ENCODE results near the gene SPP1. TPM values are rescaled to one million over a fixed set of nuclear protein-coding genes. Genes with fewer than 3 reads are reported as not detected.

The SPP1 gene
- total and polyA plus RNA-seq, 10 of the 15 experiments (the other 5 are each of a cell fraction or from before 2014, with no cell fraction given), result 0.05 to 1.1 (median 0.39) TPM; not detected in 6

- Histone ChIP-seq H3K27me3 (replicated peaks in 1 of 2; ENCODE audit: control insufficient read depth in 2 of 2, insufficient read depth in 2 of 2, low read length in 1 of 2) (no peaks in the 10 kb centered on the region; a peak in 1 of 4 replicates), H3K4me3 (no peak overlapping the region), H3K9me3 (replicated peaks; ENCODE audit: control insufficient read depth, insufficient read depth, low read length) (no peaks in the 10 kb centered on the region), H3K27ac (ENCODE audit: control insufficient read depth, insufficient read depth) (no peak overlapping the region), H3K4me1 (ENCODE audit: control insufficient read depth, insufficient read depth, low read length) (no peaks in the 10 kb centered on the region), H3K36me3 (ENCODE audit: control insufficient read depth in 2 of 2, insufficient read depth in 2 of 2, low read length in 1 of 2) (no peaks in the 10 kb centered on the region), H3K4me2 (ENCODE audit: control insufficient read depth, insufficient read depth) (no peak overlapping the region), H3K79me2 (ENCODE audit: control insufficient read depth, insufficient read depth, low read length) (no peaks in the 10 kb centered on the region), H4K20me1 (ENCODE audit: control insufficient read depth, insufficient read depth) (no peaks in the 10 kb centered on the region), H3K9ac (ENCODE audit: control insufficient read depth, insufficient read depth, low read length) (no peak overlapping the region), H2AFZ (ENCODE audit: control insufficient read depth, low read depth, low read length) (no peak overlapping the region)
- RAD21 ChIA-PET (ENCODE audit: unreplicated experiment), result interaction anchor here (0.6 to 1.4 kb wide), 4 partner anchors 10 to 343 kb away, joined by 3 to 9 read pairs (median 4); no protein-coding TSS in a partner anchor
- TF ChIP-seq RUNX3 (IDR thresholded peaks at IDR 0.05; ENCODE audit: low read length) (peak; percentile 49), SMC3 (IDR thresholded peaks at IDR 0.05; ENCODE audit: borderline replicate concordance, low read length) (peak; percentile 47; the same call in 1 of the 2 replicates), CTCF (IDR thresholded peaks at IDR 0.05 in 2 of 3, conservative IDR thresholded peaks at IDR 0.05 in 1 of 3; ENCODE audit: control insufficient read depth in 2 of 3, extremely low read depth in 1 of 3, insufficient read depth in 1 of 3, low read depth in 3 of 3, low read length in 3 of 3) (peak; percentile 69 to 78 (median 76)), MXI1 (IDR thresholded peaks at IDR 0.05; ENCODE audit: low read depth, low read length) (no peak), RAD21 (IDR thresholded peaks at IDR 0.05; ENCODE audit: insufficient read depth, low read depth, low read length) (peak; percentile 61; the same call in 1 of the 2 replicates), YY1 (IDR thresholded peaks at IDR 0.05; ENCODE audit: low read depth, low read length) (peak; percentile 50; the same call in 1 of the 2 replicates)
- no TSS peak for BruUV-seq (replicated peaks)
- peak; percentile 87 for FAIRE-seq
- POLR2A ChIA-PET, result no interaction called here
- peak; percentile 93 for ATAC-seq
- no peak for DNase-seq (ENCODE audit: low read depth, low spot score)
- SMC1A ChIA-PET (ENCODE audit: uncharacterized antibody, unreplicated experiment), result interaction anchor here (0.6 to 3.5 kb wide), 11 partner anchors 10 to 286 kb away, joined by 3 to 16 read pairs (median 4); no protein-coding TSS in a partner anchor
- intact Hi-C loops (cut with micrococcal nuclease; ENCODE audit: unreplicated experiment) (loop anchor here (1.0 to 5.0 kb wide), 2 partner anchors 120 to 296 kb away; no protein-coding TSS in a partner anchor), in situ Hi-C loops (cut with MboI) (no loop called here)
- WGBS (ENCODE audit: insufficient coverage, insufficient replicate concordance, low lambda C conversion rate, missing lambda C conversion rate), result 24% methylated on average over 14 of the region's 14 CpGs
- CTCF ChIA-PET, result interaction anchor here (0.5 to 5.1 kb wide), 27 partner anchors 10 to 789 kb away, joined by 3 to 76 read pairs (median 4); no protein-coding TSS in a partner anchor
Measured at GRCh38 chr4:87973283-87974169, 2.0 kb upstream of the SPP1 start.

Data from GM12878 (cell line).